MM.1S (cell line): ENCODE measurements around the gene POGLUT3.

ENCODE experiments used
- EZH2 ChIP-seq: fragments of 300-600 bp; sonication (generic); optimal IDR thresholded peaks from 2 replicates; pipeline ENCODE3; 2017; ENCODE audit warnings: low read depth, mild to moderate bottlenecking, antibody characterized with exemption, low read length, mixed read lengths
- TF ChIP-seq, protein P1 (sequence below): fragments of 300-600 bp; sonication (generic); IDR thresholded peaks from 2 replicates; pipeline ENCODE4 v1.5.1; 2016; ENCODE audit warnings: antibody characterized with exemption, low read length, mixed read lengths

DNA sequence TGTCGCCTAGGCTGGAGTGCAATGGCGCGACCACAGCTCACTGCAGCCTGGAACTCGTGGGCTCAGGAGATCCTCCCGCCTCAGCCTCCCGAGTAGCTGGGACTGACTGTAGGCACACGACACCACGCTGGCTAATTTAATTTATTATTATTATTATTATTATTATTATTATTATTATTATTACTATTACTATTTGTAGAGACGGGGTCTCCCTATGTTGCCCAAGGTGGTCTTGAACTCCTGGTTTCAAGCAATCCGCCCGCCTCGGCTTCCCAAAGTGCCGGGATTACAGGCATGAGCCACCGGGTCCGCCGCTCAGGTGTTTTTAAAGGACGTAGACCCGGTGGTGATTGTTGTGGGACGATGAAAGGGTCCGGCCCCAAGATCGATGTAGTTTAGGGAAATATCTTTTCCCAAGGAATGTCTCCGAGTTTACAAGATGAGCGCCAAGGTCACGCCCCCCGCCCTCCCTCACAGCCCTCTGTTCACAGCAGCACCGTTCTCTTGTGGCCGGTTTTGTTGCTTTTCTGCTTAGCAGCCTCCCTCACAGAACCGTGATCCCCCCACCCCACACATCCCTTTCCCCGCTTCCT lies 728 bp upstream of the POGLUT3 start:
- TF ChIP-seq, protein P1, sequence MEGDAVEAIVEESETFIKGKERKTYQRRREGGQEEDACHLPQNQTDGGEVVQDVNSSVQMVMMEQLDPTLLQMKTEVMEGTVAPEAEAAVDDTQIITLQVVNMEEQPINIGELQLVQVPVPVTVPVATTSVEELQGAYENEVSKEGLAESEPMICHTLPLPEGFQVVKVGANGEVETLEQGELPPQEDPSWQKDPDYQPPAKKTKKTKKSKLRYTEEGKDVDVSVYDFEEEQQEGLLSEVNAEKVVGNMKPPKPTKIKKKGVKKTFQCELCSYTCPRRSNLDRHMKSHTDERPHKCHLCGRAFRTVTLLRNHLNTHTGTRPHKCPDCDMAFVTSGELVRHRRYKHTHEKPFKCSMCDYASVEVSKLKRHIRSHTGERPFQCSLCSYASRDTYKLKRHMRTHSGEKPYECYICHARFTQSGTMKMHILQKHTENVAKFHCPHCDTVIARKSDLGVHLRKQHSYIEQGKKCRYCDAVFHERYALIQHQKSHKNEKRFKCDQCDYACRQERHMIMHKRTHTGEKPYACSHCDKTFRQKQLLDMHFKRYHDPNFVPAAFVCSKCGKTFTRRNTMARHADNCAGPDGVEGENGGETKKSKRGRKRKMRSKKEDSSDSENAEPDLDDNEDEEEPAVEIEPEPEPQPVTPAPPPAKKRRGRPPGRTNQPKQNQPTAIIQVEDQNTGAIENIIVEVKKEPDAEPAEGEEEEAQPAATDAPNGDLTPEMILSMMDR = no peak
- no peak for TF ChIP-seq EZH2
